GM18526 (cell line): Measurements from ENCODE around the gene EDN2.

Experiments used
- POLR2A ChIP-seq: IDR thresholded peaks from 3 replicates; pipeline ENCODE4 v1.6.1; 2011; ENCODE audit not compliant: insufficient read length; ENCODE audit errors: extremely low read depth

The EDN2 gene

GRCh38 chr1:41510531-41511238 lies 26.2 kb upstream of the EDN2 start:
- no peak for TF ChIP-seq POLR2A

DNA sequence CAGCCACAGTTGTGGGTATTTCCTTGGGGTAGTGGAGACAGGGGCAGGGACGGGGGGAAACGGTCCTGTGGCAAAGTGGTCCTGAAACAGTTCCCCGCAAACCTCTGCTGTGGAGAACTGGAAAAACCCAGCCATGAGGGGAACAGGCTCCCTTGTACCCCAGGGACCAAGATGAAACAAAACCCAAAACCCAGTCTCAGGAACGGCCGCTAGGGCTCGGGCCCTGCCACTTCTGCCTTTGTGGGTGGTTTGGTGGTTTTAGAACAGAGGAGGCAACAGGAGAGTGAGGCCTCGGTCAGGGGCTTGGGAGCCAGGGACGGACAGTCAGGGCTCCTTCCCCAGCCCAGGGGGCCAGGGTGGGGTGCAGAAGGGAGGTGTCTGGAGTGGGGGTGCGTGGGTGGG lies 24.8 kb upstream of the EDN2 start:
- no peak for TF ChIP-seq POLR2A

- TF ChIP-seq POLR2A, result no peak
These were observed 23.8 kb upstream of the EDN2 start for GRCh38 chr1:41508290-41508689.

DNA sequence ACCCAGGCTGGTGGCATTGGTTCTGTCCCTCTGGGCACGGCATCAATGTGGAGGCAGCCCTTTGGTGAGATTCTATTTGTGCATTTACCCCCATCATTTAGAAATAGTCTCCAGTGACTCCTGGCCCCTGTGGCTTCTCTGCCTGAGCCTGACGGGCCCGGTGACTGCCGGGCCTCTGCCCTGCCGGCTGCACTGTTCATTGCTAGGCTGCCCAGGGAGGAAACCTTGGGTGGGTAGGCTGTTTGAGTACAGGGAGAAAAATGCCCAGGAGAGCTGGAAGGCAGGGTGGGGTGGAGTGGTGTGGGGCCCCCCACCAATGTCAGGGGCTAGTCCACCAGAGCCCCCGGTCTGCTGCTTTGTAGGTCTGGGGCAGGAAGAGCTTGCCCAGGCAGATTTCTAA lies 23.4 kb upstream of the EDN2 start:
- no peak for TF ChIP-seq POLR2A

DNA sequence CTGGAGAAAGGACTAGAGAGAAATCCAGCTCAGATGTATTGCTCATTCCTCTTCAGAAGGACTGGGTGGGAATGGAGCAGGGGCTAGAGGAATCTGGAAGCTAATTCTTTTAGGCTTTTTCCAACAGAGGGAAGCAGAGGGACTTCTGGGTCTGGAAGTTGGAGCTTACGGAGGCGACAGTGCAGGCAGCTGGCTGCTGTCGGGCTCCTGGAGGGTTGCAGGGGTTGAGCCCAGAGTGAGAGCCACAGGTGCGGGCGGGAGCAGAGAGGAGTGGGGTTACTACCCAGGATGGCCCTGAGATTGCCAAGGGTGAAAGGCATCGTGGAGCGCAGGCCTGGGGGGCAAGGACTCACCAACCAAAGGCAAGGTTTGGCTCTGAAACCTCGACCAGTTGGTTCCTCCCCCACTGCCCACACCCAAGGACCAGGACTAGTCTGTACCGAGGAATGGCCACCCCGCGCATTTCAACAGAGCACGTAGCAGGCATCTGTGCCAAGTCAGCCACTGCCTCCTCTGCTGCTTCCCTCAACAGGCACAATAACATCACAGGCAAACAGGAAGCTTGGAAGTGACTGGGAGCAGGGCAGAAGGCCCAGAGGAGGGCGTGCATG lies 22.7 kb upstream of the EDN2 start:
- no peak for TF ChIP-seq POLR2A

- TF ChIP-seq POLR2A, result no peak
These were observed 19.9 kb upstream of the EDN2 start for GRCh38 chr1:41504114-41505035.

GRCh38 chr1:41503538-41504113 lies 19.1 kb upstream of the EDN2 start:
- TF ChIP-seq POLR2A, result no peak

DNA sequence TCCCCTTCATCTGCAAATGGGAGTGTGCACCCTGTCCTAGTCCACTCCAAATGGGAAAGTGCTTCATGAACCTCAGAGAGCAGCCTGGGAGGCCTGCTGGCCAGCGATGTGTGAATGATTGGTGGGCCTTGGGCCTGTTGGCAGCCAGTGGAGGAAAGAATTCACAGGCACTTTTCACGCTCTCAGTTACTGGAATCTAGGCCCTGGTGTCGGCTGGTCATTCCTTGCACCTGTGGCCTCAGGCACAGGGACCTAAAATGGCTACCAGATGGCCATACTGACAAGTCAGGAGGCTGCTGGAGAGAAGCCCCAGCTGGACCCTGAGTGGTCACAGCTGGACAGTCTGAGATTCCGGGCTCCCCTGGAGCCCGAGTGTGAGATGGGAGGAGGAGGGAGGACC lies 18.4 kb upstream of the EDN2 start:
- TF ChIP-seq POLR2A, result no peak

GRCh38 chr1:41501581-41501980 lies 17.1 kb upstream of the EDN2 start:
- no peak for TF ChIP-seq POLR2A

- TF ChIP-seq POLR2A, result no peak
These were observed 16.5 kb upstream of the EDN2 start for GRCh38 chr1:41500781-41501518.

DNA sequence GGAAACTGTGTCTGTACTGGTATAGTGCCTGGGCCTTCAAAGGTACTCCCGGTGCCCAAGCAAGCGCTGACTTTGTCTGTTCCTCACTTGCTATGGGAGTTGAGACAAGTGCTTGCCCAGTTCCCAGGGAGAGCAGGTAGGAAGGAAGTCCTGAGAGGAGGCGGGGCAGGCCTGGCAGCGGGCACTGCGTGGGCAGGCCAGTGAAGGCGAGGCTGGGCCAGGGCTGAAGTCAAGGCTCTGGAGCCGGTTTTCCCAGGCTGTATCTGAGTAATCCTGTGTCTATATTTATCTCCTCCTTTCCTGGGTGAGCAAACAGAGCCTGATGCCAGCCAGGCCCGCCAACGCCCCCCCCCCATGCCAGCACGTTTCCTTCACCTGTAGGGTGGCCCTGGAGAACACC lies 15.9 kb upstream of the EDN2 start:
- no peak for TF ChIP-seq POLR2A

DNA sequence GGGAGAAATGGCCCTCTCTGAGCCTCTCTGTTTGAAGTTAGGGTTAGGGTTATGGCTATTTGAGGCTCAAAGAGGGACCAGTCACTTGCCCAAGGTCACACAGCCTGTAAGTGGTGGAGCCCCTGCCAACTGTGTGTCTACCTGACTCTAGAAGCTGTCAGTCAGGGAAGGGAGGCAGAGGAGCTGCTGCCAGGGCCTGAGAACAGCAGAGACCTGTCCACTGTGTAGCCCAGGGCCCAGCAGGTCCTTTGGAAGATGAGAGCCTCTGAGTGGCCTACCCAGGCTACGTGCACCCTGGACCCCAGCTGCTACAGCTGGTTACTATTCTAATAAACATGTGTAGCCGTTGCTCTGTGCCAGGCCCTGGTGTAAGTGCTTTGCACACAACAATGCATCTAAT lies 15.1 kb upstream of the EDN2 start:
- no peak for TF ChIP-seq POLR2A

GRCh38 chr1:41498804-41499203 lies 14.3 kb upstream of the EDN2 start:
- no peak for TF ChIP-seq POLR2A

DNA sequence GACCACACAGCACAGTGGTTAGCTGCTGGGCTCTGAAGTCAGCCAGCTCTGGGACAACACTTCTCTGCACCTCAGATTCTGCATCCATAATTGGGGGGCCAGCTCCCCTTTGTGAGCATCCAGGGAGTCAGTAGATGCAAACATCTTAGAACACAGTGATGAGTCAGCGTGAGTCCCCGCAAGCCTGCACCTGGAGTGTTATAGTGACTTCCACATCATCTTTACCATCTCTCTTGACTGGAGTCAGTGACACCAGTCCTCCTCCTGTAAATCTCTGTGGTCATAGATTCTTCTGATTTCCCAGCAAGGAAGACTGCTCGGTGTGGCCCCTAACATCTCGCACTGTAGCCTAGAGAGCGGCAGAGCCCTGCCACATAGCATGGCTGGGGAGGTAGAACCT lies 13.9 kb upstream of the EDN2 start:
- TF ChIP-seq POLR2A, result no peak

- no peak for TF ChIP-seq POLR2A
These were observed 13.1 kb upstream of the EDN2 start for GRCh38 chr1:41497461-41498030.
